B cell (primary cell): ENCODE data around the gene DLGAP4.

ENCODE experiments used
- CTCF ChIP-seq: fragments of 200-600 bp; IDR thresholded peaks from one replicate; pipeline ENCODE4 v1.8.0; 2022; ENCODE audit warnings: antibody characterized with exemption, mild to moderate bottlenecking
- EZH2 ChIP-seq: IDR thresholded peaks from 2 replicates; pipeline ENCODE4 v1.6.1; 2012; ENCODE audit warnings: borderline replicate concordance, low read depth, mild to moderate bottlenecking, moderate library complexity, low read length; ENCODE audit not compliant: insufficient read depth, poor library complexity, severe bottlenecking

GRCh38 chr20:36270744-36271638 lies 35.1 kb upstream of the DLGAP4 start:
- TF ChIP-seq CTCF (no peak), EZH2 (no peak)
